Duodenal mucosa (tissue), 2 donors: ENCODE measurements around the gene SNAPIN.
"Not testable (repeated sequence)": the region's sequence is repeated elsewhere in the genome, so short reads cannot be mapped to it uniquely, and the experiment has no call there.

Source experiments
- H3K27ac ChIP-seq: one replicate; pipeline ENCODE4 v1.7.0; 2013; ENCODE audit warnings: low read depth, low read length
- H3K27me3 ChIP-seq, 2 donors: one replicate each; pipeline ENCODE4 v1.7.0; 2013; ENCODE audit warnings: low read length in 2 of 2, control low read depth in 1 of 2; ENCODE audit not compliant: insufficient read depth in 2 of 2, control insufficient read depth in 1 of 2
- H3K36me3 ChIP-seq, 2 donors: one replicate each; pipeline ENCODE4 v1.7.0; 2013; ENCODE audit warnings: low read length in 2 of 2, control low read depth in 1 of 2; ENCODE audit not compliant: insufficient read depth in 2 of 2, control insufficient read depth in 1 of 2
- H3K4me1 ChIP-seq, 2 donors: one replicate each; pipeline ENCODE4 v1.7.0; 2013; ENCODE audit warnings: low read length in 2 of 2, control low read depth in 1 of 2; ENCODE audit not compliant: insufficient read depth in 2 of 2, control insufficient read depth in 1 of 2
- H3K4me3 ChIP-seq, 2 donors: one replicate each; pipeline ENCODE4 v1.7.0; 2013; ENCODE audit warnings: low read length in 2 of 2, low read depth in 1 of 2
- H3K9ac ChIP-seq, 2 donors: one replicate each; pipeline ENCODE4 v1.7.0; 2013; ENCODE audit warnings: low read length in 2 of 2, low read depth in 1 of 2
- H3K9me3 ChIP-seq, 2 donors: one replicate each; pipeline ENCODE4 v1.7.0; 2013; ENCODE audit warnings: low read length in 2 of 2, control low read depth in 1 of 2; ENCODE audit not compliant: control insufficient read depth in 1 of 2

Gene SNAPIN

DNA sequence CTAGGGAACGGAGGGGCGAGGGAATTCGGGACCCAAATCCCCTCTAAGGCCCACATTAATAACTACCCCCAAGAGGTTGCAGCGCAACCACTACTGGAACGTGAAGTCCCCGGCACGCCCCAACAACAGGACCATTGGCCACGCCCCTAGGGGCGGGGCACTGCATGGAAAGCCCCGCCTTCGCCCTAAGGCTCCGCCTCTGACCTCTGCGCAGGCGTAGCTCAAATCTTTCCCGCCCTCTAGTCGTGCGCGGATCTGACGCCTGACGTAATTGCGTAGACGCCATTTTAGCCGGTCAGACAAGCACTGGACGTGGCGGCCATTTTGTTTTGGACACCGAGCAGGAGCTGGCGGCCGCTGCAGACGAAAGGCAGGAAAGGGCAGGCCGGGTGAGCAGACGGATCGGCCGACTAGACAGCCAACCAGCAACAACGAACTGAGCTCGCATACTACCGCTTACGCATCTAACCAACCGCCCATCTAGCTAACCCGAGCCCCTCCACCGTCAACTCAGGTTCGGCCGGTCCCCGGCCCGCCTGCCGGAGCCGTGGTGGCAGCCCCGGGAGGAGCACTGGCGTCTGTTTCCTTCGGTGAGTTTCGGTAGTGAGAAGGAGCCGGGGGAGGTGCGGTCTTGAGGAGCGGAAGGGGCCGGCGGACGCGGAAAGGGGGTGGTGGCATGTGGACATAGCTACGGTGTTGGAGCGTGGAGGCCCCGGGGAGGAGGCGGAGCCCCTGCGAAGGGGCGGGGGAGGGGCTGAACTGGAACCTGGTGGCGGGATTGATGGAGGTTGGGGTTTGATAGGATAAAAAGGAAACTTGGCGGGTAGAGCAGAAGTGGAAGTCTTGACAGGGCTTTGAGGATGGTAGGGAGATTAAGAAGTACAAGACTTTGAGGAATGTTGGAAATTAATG lies 24.5 kb upstream of the SNAPIN start, which contains the start of gene CHTOP:
Gene CHTOP (plus strand): TSS at position 313 of the 912 bp plus-strand sequence. CDS start 2,523 bp downstream, outside the sequence.
- H3K36me3 ChIP-seq, result peaks cover 21 to 29% of the 10 kb centered on the region in 2 donors
- H3K4me1 ChIP-seq, result peaks cover 42 to 43% of the 10 kb centered on the region in 2 donors
- H3K9me3 ChIP-seq, result no peaks in the 10 kb centered on the region
- no peaks in the 10 kb centered on the region for H3K27me3 ChIP-seq
- H3K9ac ChIP-seq, result peak within 1 kb of the TSS; percentile 100
- peak within 1 kb of the TSS; percentile 100 for H3K27ac ChIP-seq
- peak within 1 kb of the TSS; percentile 94 to 98 for H3K4me3 ChIP-seq

DNA sequence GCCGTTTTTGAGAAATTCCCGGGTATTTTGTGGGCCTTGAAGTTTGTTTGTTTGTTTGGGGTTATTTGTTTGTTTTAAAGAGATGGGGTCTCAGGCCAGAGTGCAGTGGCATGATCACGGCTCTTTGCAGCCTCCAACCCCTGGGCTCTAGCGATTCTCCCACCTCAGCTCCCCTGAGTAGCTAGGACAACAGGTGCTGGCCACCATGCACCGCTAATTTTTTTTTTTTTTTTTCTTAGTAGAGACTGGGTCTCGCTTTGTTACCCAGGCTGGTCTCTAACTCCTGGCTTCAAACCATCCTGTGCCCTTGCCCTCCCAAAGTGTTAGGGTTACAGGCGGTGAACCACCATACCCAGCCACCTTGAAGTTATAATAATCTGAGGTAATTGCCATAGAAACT lies 22.6 kb upstream of the SNAPIN start:
- no peak overlapping the region for H3K4me3 ChIP-seq
- peaks cover 30 to 46% of the 10 kb centered on the region in 2 donors for H3K36me3 ChIP-seq
- no peak overlapping the region for H3K27ac ChIP-seq
- H3K4me1 ChIP-seq, result peaks cover 37 to 39% of the 10 kb centered on the region in 2 donors
- no peaks in the 10 kb centered on the region for H3K9me3 ChIP-seq
- no peaks in the 10 kb centered on the region for H3K27me3 ChIP-seq
- H3K9ac ChIP-seq, result no peak overlapping the region

DNA sequence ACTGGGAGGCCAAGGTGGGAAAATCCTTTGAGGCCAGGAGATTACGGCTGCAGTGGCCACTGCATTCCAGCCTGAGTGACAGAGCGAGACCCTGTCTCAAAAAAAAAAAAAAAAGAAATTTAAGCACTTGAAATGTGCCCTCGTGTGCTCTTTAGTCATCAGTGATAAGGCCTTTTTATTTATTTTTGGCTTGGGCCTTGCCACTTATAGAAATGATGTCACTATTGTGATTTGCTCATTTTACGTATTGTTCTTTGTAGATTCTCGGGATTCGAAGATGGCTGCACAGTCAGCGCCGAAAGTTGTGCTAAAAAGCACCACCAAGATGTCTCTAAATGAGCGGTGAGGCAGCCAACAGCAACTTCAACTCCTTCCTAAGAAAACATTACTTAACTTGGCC lies 22.2 kb upstream of the SNAPIN start:
- Histone ChIP-seq H3K9ac (no peak overlapping the region), H3K4me1 (peaks cover 32 to 35% of the 10 kb centered on the region in 2 donors), H3K27me3 (no peaks in the 10 kb centered on the region), H3K4me3 (no peak overlapping the region), H3K9me3 (no peaks in the 10 kb centered on the region), H3K27ac (no peak overlapping the region), H3K36me3 (peaks cover 34 to 50% of the 10 kb centered on the region in 2 donors)

DNA sequence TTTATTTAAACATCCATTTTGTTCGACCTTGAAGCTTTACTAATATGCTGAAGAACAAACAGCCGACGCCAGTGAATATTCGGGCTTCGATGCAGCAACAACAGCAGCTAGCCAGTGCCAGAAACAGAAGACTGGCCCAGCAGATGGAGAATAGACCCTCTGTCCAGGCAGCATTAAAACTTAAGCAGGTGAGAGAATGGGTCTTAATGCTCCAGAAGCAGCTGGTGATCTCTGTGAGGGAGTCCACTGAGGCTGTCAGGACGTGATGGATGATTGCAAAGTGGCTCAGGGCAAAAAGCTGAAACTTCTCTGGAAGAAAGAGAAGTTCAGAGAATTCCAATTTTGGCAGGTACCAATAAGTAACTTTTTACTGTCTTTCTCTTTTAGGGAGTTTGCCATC lies 20.2 kb upstream of the SNAPIN start:
- Histone ChIP-seq H3K27ac (no peak overlapping the region), H3K27me3 (no peaks in the 10 kb centered on the region), H3K9ac (no peak overlapping the region), H3K4me1 (peaks cover 28 to 33% of the 10 kb centered on the region in 2 donors), H3K4me3 (no peak overlapping the region), H3K9me3 (no peaks in the 10 kb centered on the region), H3K36me3 (peaks cover 54 to 70% of the 10 kb centered on the region in 2 donors)

DNA sequence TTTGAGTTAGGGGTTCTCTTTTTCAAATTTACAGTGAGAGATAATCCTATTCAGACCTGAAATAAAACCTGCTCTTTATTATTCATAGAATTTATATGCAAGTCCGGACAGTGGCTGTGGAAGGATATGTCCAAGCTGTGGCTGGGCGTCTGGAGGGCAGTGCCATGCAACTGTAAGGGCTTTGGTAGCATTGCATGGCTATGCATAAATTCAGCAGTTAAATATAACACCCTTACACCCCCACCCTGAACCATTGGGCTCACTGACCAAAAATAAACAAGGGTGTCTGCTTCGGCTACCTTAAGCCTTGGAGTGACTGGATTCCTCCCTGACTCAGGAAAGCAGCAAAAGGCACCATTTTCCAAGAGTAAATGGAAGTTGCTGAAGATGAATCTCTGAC lies 19.2 kb upstream of the SNAPIN start:
- Histone ChIP-seq H3K27me3 (no peaks in the 10 kb centered on the region), H3K36me3 (peaks cover 63 to 80% of the 10 kb centered on the region in 2 donors), H3K4me1 (peaks cover 24 to 36% of the 10 kb centered on the region in 2 donors), H3K9me3 (no peaks in the 10 kb centered on the region), H3K4me3 (no peak overlapping the region), H3K9ac (no peak overlapping the region), H3K27ac (no peak overlapping the region)

DNA sequence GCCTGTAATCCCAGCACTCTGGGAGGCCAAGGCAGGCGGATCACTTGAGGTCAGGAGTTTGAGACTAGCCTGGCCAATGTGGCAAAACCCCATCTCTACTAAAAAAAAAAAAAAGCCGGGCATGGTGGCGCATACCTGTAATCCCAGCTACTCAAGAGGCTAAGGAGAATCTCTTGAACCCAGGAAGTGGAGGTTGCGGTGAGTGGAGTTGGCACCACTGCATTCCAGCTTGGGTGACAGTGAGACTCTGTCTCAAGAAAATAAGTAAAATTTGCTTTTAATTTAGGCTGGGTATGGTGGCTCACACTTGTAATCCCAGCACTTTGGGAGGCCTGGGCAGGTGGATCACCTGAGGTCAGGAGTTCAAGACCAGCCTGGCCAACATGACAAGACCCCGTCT lies 18.3 kb upstream of the SNAPIN start:
- not testable (repeated sequence) for H3K27me3 ChIP-seq, H3K9ac ChIP-seq, H3K4me3 ChIP-seq, H3K9me3 ChIP-seq, H3K27ac ChIP-seq
- Histone ChIP-seq H3K36me3 (peaks cover 68 to 89% of the 10 kb centered on the region in 2 donors), H3K4me1 (peaks cover 21 to 36% of the 10 kb centered on the region in 2 donors)

DNA sequence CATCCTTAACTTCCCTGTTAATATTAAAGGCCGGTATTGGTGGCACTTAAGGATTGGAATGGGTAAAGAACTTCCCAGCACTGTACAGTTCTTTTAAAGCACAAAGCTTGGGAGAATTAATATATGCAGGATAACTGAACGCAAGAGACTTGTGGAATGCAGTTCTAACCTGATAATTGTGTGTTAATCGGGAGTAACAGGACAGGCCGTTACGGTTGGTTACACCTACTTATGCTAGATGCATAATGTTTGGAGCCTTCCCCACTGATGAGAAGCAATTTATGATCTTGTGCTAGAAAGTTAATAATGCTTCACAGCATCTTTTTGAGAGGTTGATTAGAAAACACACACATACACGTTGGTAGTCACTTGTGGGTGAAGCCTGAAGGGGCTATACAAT lies 17.6 kb upstream of the SNAPIN start:
- H3K4me3 ChIP-seq, result no peak overlapping the region
- H3K36me3 ChIP-seq, result peaks cover 75 to 96% of the 10 kb centered on the region in 2 donors
- no peak overlapping the region for H3K27ac ChIP-seq
- H3K9me3 ChIP-seq, result no peaks in the 10 kb centered on the region
- H3K9ac ChIP-seq, result no peak overlapping the region
- H3K27me3 ChIP-seq, result no peaks in the 10 kb centered on the region
- peaks cover 15 to 36% of the 10 kb centered on the region in 2 donors for H3K4me1 ChIP-seq

DNA sequence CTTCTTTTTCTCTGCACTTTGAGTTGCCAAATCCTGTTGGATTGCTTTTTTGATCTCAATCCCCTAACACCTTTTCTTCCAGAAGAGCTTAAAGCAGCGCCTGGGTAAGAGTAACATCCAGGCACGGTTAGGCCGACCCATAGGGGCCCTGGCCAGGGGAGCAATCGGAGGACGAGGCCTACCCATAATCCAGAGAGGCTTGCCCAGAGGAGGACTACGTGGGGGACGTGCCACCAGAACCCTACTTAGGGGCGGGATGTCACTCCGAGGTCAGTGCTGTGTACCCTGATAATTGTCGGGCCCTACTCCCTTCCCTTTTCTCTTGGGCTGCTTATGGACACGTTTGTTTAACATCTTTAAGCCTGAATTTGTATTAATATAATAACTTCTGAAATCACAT lies 16.3 kb upstream of the SNAPIN start:
- no peak overlapping the region for H3K4me3 ChIP-seq
- no peaks in the 10 kb centered on the region for H3K9me3 ChIP-seq
- no peaks in the 10 kb centered on the region for H3K27me3 ChIP-seq
- H3K4me1 ChIP-seq, result peaks cover 6 to 27% of the 10 kb centered on the region in 2 donors
- H3K27ac ChIP-seq, result no peak overlapping the region
- H3K36me3 ChIP-seq, result peaks cover 69 to 94% of the 10 kb centered on the region in 2 donors
- H3K9ac ChIP-seq, result no peak overlapping the region

DNA sequence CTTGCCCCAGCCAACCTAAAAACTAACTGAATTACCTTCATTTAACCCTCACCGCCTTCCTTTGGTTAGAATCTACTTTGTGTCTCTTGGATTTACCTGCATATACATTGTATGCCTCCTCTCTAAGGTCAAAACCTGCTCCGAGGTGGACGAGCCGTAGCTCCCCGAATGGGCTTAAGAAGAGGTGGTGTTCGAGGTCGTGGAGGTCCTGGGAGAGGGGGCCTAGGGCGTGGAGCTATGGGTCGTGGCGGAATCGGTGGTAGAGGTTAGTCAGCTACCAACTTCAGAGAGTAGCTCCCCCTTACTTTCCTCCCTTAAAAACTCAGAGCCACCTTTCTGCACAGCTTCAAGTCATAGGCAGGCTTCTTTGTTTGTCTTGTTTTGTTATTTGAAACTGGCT lies 15.4 kb upstream of the SNAPIN start:
- Histone ChIP-seq H3K27ac (no peak overlapping the region), H3K9ac (no peak overlapping the region), H3K4me3 (no peak overlapping the region), H3K36me3 (peaks cover 64 to 84% of the 10 kb centered on the region in 2 donors), H3K4me1 (peaks cover 1 to 19% of the 10 kb centered on the region in 2 donors), H3K27me3 (no peaks in the 10 kb centered on the region), H3K9me3 (no peaks in the 10 kb centered on the region)

DNA sequence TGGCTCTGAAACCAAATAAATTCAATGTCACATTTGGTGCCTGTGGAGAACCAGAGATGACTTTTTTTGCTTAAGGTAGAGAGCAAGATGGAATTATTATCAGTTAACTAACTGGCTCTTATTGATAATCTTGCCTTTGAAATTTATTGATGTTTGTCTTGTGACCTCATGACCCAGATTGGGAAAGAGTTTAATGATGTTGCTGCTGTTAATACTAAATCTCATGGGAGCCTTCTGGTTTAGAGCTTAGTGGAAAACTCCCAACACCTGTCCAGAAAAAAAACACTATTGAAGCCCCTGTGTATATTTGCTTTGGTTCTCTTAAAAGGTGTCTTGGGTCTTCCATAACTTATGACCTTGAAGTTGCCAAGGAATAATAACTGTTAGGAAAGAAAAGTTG lies 14.7 kb upstream of the SNAPIN start:
- H3K9ac ChIP-seq, result no peak overlapping the region
- no peaks in the 10 kb centered on the region for H3K27me3 ChIP-seq
- H3K36me3 ChIP-seq, result peaks cover 58 to 77% of the 10 kb centered on the region in 2 donors
- peaks cover 0 to 15% of the 10 kb centered on the region in 2 donors for H3K4me1 ChIP-seq
- no peak overlapping the region for H3K27ac ChIP-seq
- no peak overlapping the region for H3K4me3 ChIP-seq
- no peaks in the 10 kb centered on the region for H3K9me3 ChIP-seq
